K562 (cell line): Measurements from ENCODE around the gene TMEM273. TPM values are rescaled to one million over a fixed set of nuclear protein-coding genes. Genes with fewer than 3 reads are reported as not detected.

Experiments
- ATAC-seq: fragments of 200-7000 bp; cut with Tn5 transposase; 3 replicates; pipeline ENCODE4 v1.9.1; 2020; ENCODE audit warnings: moderate library complexity
- BruUV-seq: library from RNA; stranded (reverse); fragments of 400-500 nt; replicated peaks from 2 replicates; lab custom pipeline; 2021; lab: Mats Ljungman, UMichigan
- CTCF ChIA-PET: fragments of 300-600 bp; formaldehyde crosslinking; extraction: SDS; loops from one replicate; lab custom pipeline; 2021; ENCODE audit warnings: low intra/inter-chr PET ratio; lab: Yijun Ruan, JAX
- POLR2A ChIA-PET: fragments of 300-600, 350-650 bp; sonication (Branson Sonifier 250); formaldehyde crosslinking; extraction: SDS; loops from one replicate; lab custom pipeline; 2021; ENCODE audit warnings: antibody characterized with exemption, inconsistent platforms; lab: Yijun Ruan, JAX
- DNase-seq, 4 experiments: peaks; one replicate each; pipeline versions ENCODE4 v3.0.0 to v3.0.0-alpha.2; 2011 to 2018; ENCODE audit warnings: low spot score in 3 of 4, mixed read lengths in 3 of 4; ENCODE audit errors: extremely low read depth in 1 of 4
- FAIRE-seq: peaks from 2 replicates; lab custom pipeline; 2011; peaks lifted over from hg19 to GRCh38; lab: Jason Lieb, UNC
- H2AFZ ChIP-seq: 2 replicates; pipeline ENCODE4 v1.6.0; 2011; ENCODE audit warnings: low read depth, low read length, control low read depth, inconsistent platforms
- H3K27ac ChIP-seq: fragments of 200-600 bp; 3 replicates; pipeline ENCODE4 v1.8.0; 2011; ENCODE audit warnings: low read depth, mild to moderate bottlenecking, control low read depth, inconsistent platforms, low read length, moderate library complexity, mixed read lengths; ENCODE audit errors: extremely low read depth
- H3K27me3 ChIP-seq, 2 experiments: fragments of 300-600 bp in 1 of 2; 2 replicates in 1 of 2; 3 replicates in 1 of 2; pipeline versions ENCODE4 v1.6.0 to v1.8.0; 2011; ENCODE audit warnings: inconsistent platforms in 2 of 2, low read length in 2 of 2, mild to moderate bottlenecking in 1 of 2, mixed read lengths in 1 of 2, moderate library complexity in 1 of 2; ENCODE audit not compliant: control insufficient read depth in 2 of 2, insufficient read depth in 2 of 2
- H3K36me3 ChIP-seq: fragments of 300-600 bp; 3 replicates; pipeline ENCODE4 v1.8.0; 2011; ENCODE audit warnings: mild to moderate bottlenecking, low read length, inconsistent platforms; ENCODE audit not compliant: control insufficient read depth, insufficient read depth
- H3K4me1 ChIP-seq, 2 experiments: fragments of 200-600 bp in 1 of 2; replicated peaks in 1 of 2; 2 replicates in 1 of 2; 3 replicates in 1 of 2; pipeline versions ENCODE4 v1.5.1 to v1.8.0; 2011; ENCODE audit warnings: inconsistent platforms in 2 of 2, low read length in 2 of 2, mild to moderate bottlenecking in 1 of 2, mixed read lengths in 1 of 2, moderate library complexity in 1 of 2; ENCODE audit not compliant: control insufficient read depth in 2 of 2, insufficient read depth in 2 of 2
- H3K4me2 ChIP-seq: 2 replicates; pipeline ENCODE4 v1.6.1; 2011; ENCODE audit warnings: low read length, control low read depth, inconsistent platforms, mixed read lengths; ENCODE audit not compliant: insufficient read depth
- H3K4me3 ChIP-seq: fragments of 200-600 bp; sonication (generic), shearing (Covaris generic); 2 replicates; pipeline ENCODE4 v1.5.1; 2016; ENCODE audit warnings: control low read depth, inconsistent platforms
- H3K79me2 ChIP-seq: fragments of 200-600 bp; 3 replicates; pipeline ENCODE4 v1.8.0; 2011; ENCODE audit warnings: low read length, inconsistent platforms; ENCODE audit not compliant: control insufficient read depth, insufficient read depth
- H3K9ac ChIP-seq, 2 experiments: 2 replicates each; pipeline versions ENCODE4 v1.6.0 to v1.6.1; 2011; ENCODE audit warnings: low read depth in 2 of 2, low read length in 2 of 2, control low read depth in 1 of 2, inconsistent platforms in 1 of 2, mild to moderate bottlenecking in 1 of 2, mixed read lengths in 1 of 2; ENCODE audit not compliant: insufficient read depth in 1 of 2
- H3K9me1 ChIP-seq: one replicate; pipeline ENCODE4 v1.6.0; 2011; ENCODE audit warnings: inconsistent platforms, mild to moderate bottlenecking, low read length, moderate library complexity; ENCODE audit not compliant: control insufficient read depth, insufficient read depth
- H3K9me3 ChIP-seq: replicated peaks from 2 replicates; pipeline ENCODE4 v1.5.1; 2011; ENCODE audit warnings: low read depth, low read length, inconsistent platforms; ENCODE audit not compliant: control insufficient read depth, insufficient read depth
- H4K20me1 ChIP-seq: replicated peaks from 2 replicates; pipeline ENCODE4 v1.6.1; 2011; ENCODE audit warnings: low read length, inconsistent platforms, mixed read lengths; ENCODE audit not compliant: control insufficient read depth, insufficient read depth
- CC2D1A ChIP-seq: fragments of 450-650 bp; IDR thresholded peaks from 2 replicates; pipeline ENCODE4 v1.6.1; 2017; ENCODE audit warnings: mild to moderate bottlenecking
- CREBBP ChIP-seq: IDR thresholded peaks from one replicate; pipeline ENCODE4 v1.6.1; 2012; ENCODE audit warnings: low read depth, mild to moderate bottlenecking, control low read depth, inconsistent platforms, low read length
- FOS ChIP-seq: IDR thresholded peaks from 3 replicates; pipeline ENCODE4 v1.6.1; 2011; ENCODE audit not compliant: insufficient read length; ENCODE audit errors: extremely low read depth
- HDAC6 ChIP-seq: IDR thresholded peaks from 2 replicates; pipeline ENCODE4 v1.6.1; 2012; ENCODE audit warnings: low read depth, mild to moderate bottlenecking, control low read depth, inconsistent platforms, low read length, moderate library complexity
- MEF2D ChIP-seq: conservative IDR thresholded peaks from 2 replicates; pipeline ENCODE4 v1.6.1; 2016; ENCODE audit warnings: low read depth, missing genetic modification characterization, missing compliant biosample characterization
- RBM14 ChIP-seq: fragments of 200-400 bp; formaldehyde crosslinking; IDR thresholded peaks from 2 replicates; pipeline ENCODE4 v1.6.1; 2018; ENCODE audit warnings: low read depth, mild to moderate bottlenecking, low read length, moderate library complexity, borderline replicate concordance; ENCODE audit not compliant: insufficient read depth
- REST ChIP-seq, 2 experiments: fragments of 450-650 bp; formaldehyde crosslinking in 1 of 2; IDR thresholded peaks; 2 replicates each; pipeline versions ENCODE4 v1.4.0 to v1.6.1; 2014 to 2020; ENCODE audit warnings: mild to moderate bottlenecking in 2 of 2, borderline replicate concordance in 1 of 2, low read depth in 1 of 2
- TAL1 ChIP-seq: fragments of 450-650 bp; IDR thresholded peaks from 2 replicates; pipeline ENCODE4 v1.6.1; 2016; ENCODE audit warnings: mild to moderate bottlenecking
- ZC3H4 ChIP-seq: sonication (generic); formaldehyde crosslinking; IDR thresholded peaks from 2 replicates; pipeline ENCODE4 v1.9.0; 2021; ENCODE audit warnings: missing genetic modification reagents, borderline replicate concordance
- ZKSCAN3 ChIP-seq: fragments of 250-450 bp; sonication (Bioruptor Pico); IDR thresholded peaks from 2 replicates; pipeline ENCODE4 v1.4.0; 2020
- ZNF12 ChIP-seq: sonication (generic); formaldehyde crosslinking; IDR thresholded peaks from 2 replicates; pipeline ENCODE4 v1.4.0; 2020; ENCODE audit warnings: mild to moderate bottlenecking, missing genetic modification reagents
- ZNF316 ChIP-seq: fragments of 450-650 bp; IDR thresholded peaks from 2 replicates; pipeline ENCODE4 v1.6.1; 2016
- ZNF395 ChIP-seq: fragments of 200-800 bp; sonication (Bioruptor generic); IDR thresholded peaks from 2 replicates; pipeline ENCODE4 v1.6.1; 2017; ENCODE audit warnings: missing genetic modification characterization, missing compliant biosample characterization
- WGBS: fragments of 100-300 bp; shearing (Covaris generic); methylation state at CpG from one replicate; pipeline ENCODE4 v1.1.6; 2016; ENCODE audit warnings: low coverage, mixed read lengths; ENCODE audit not compliant: insufficient coverage; ENCODE audit errors: missing lambda C conversion rate; 5-methylcytosine and 5-hydroxymethylcytosine counted together
- in situ Hi-C: fragments of 300-500 bp; cut with MboI; formaldehyde crosslinking; loops from 4 replicates; pipeline ENCODE4 v1.15.0; 2018; ENCODE audit warnings: inconsistent platforms, mixed read lengths
- intact Hi-C: fragments of 100-400 bp; cut with micrococcal nuclease; formaldehyde crosslinking; loops from 2 replicates; pipeline ENCODE4 v1.14.2; 2022
- polyA plus RNA-seq, 8 experiments: library from polyadenylated mRNA; depleted of rRNA in 4 of 8; stranded (reverse) in 5 of 8; unstranded in 3 of 8; fragments of >200 nt; fragmentation: Nextera tagmentation in 2 of 8; fragmentation: Illumina TruSeq in 1 of 8; extraction: Ambion mirVana in 2 of 8; extraction: Trizol in 1 of 8; gene quantifications; 2 replicates each; pipeline versions ENCODE4 v1.2.1 to v1.2.3, GENCODE V29; 2011 to 2014; ENCODE audit warnings: inconsistent platforms in 1 of 8, missing spikeins in 1 of 8
- total RNA-seq, 7 experiments: library from RNA; depleted of rRNA in 6 of 7; stranded (reverse); fragments of >200 nt in 6 of 7; fragmentation: Illumina TruSeq in 2 of 7; extraction: Trizol in 2 of 7; gene quantifications; 2 replicates each; pipeline versions ENCODE4 v1.2.1 to v1.2.3, GENCODE V29; 2011 to 2021; ENCODE audit warnings: low replicate concordance in 1 of 7

The TMEM273 gene
- total and polyA plus RNA-seq, 9 of the 15 experiments (the other 6 are each of a cell fraction or from before 2014, with no cell fraction given), result 39.2 to 131 (median 95.6) TPM

GRCh38 chr10:49164559-49165188, 23.5 kb downstream of the TMEM273 start:
- Histone ChIP-seq H3K4me3 (no peak overlapping the region), H3K9me1 (peaks cover 5% of the 10 kb centered on the region), H3K36me3 (peaks cover 80% of the 10 kb centered on the region), H3K9ac (0 out of 4 replicates have a peak overlapping the region, but pooled peaks of 1 of the 2 experiments have one; percentile 26), H3K4me2 (peak overlapping the region; percentile 50; the same call in 1 of the 2 replicates), H3K79me2 (peaks cover 22% of the 10 kb centered on the region; the same call in 1 of the 3 replicates), H2AFZ (peak overlapping the region; percentile 58), H3K27ac (peak overlapping the region; percentile 65; the same call in 2 of the 3 replicates), H3K4me1 (peaks cover 66 to 90% of the 10 kb centered on the region in 2 experiments), H4K20me1 (no peaks in the 10 kb centered on the region), H3K9me3 (no peaks in the 10 kb centered on the region), H3K27me3 (no peaks in the 10 kb centered on the region)
- ATAC-seq, result peak; percentile 80
- CTCF ChIA-PET, result no interaction called here
- peak; percentile 72 to 83 (median 76) for DNase-seq
- in situ Hi-C loops (loop anchor here (5.0 kb wide), 1 partner anchor 177 kb away; no protein-coding TSS in a partner anchor), intact Hi-C loops (loop anchor here (2.0 to 5.0 kb wide), 4 partner anchors 52 to 348 kb away; no protein-coding TSS in a partner anchor)
- POLR2A ChIA-PET, result interaction anchor here (0.6 to 1.5 kb wide), 6 partner anchors 9 to 1150 kb away, joined by 3 to 9 read pairs (median 4); no protein-coding TSS in a partner anchor
- BruUV-seq, result no TSS peak
- FAIRE-seq, result peak; percentile 81
- WGBS, result 42% methylated on average over 9 of the region's 9 CpGs
- TF ChIP-seq HDAC6, result no peak
- TF ChIP-seq ZNF316, result no peak
- TF ChIP-seq MEF2D, result no peak
- TF ChIP-seq ZKSCAN3 (CRISPR knock-in tag), result no peak
- TF ChIP-seq REST (IDR thresholded peaks at IDR 0.05; ENCODE audit: borderline replicate concordance), result peak; percentile 63
- TF ChIP-seq REST (CRISPR knock-in tag; IDR thresholded peaks at IDR 0.05; ENCODE audit: low read depth), result no peak
- no peak for TF ChIP-seq ZNF12 (CRISPR knock-in tag)
- no peak for TF ChIP-seq RBM14
- no peak for TF ChIP-seq ZNF395
- no peak for TF ChIP-seq CREBBP
- no peak; the same call in 1 of the 2 replicates for TF ChIP-seq CC2D1A
- no peak for TF ChIP-seq FOS
- no peak for TF ChIP-seq ZC3H4
- TF ChIP-seq TAL1, result no peak
